B cell (primary cell): Measurements from ENCODE around the gene COL8A2. TPM values are rescaled to one million over a fixed set of nuclear protein-coding genes. Genes with fewer than 3 reads are reported as not detected.
A peak's percentile ranks its signal among the peaks of the same experiment; 100 is the strongest.

Experiments used
- ATAC-seq: fragments of 200-7000 bp; cut with Tn5 transposase; one replicate; pipeline ENCODE4 v1.10.0; 2021; ENCODE audit warnings: low read depth, mild to moderate bottlenecking, moderate number of reproducible peaks, moderate library complexity
- CTCF ChIA-PET: fragments of 350-600 bp; sonication (Branson Sonifier 250); formaldehyde crosslinking; loops from one replicate; lab custom pipeline; 2021; ENCODE audit warnings: antibody characterized with exemption, inconsistent platforms; lab: Charles Lee
- POLR2A ChIA-PET: fragments of 350-600 bp; sonication (Branson Sonifier 250); formaldehyde crosslinking; loops from one replicate; lab custom pipeline; 2021; ENCODE audit warnings: antibody characterized with exemption; lab: Charles Lee
- DNase-seq: peaks from one replicate; pipeline ENCODE4 v3.0.0; 2013
- H2AFZ ChIP-seq: 2 replicates; pipeline ENCODE4 v1.6.1; 2012; ENCODE audit warnings: mild to moderate bottlenecking, low read depth, low read length; ENCODE audit not compliant: insufficient read depth, poor library complexity, severe bottlenecking
- H3K27ac ChIP-seq, 2 donors: 1 replicate in 1 of 2; 2 replicates in 1 of 2; pipeline ENCODE4 v1.5.1; 2012 to 2013; ENCODE audit warnings: low read length in 2 of 2, mild to moderate bottlenecking in 2 of 2, moderate library complexity in 1 of 2
- H3K27me3 ChIP-seq, 4 experiments: fragments of 200-600 bp in 1 of 4; sonication (generic) in 1 of 4; replicated peaks in 1 of 4; 1 replicate in 2 of 4; 2 replicates in 2 of 4; pipeline versions ENCODE4 v1.6.1 to v1.7.0; 2013 to 2016; ENCODE audit warnings: low read length in 3 of 4, mild to moderate bottlenecking in 2 of 4, mixed read lengths in 1 of 4, moderate library complexity in 1 of 4; ENCODE audit not compliant: insufficient read depth in 4 of 4, control insufficient read depth in 3 of 4; ENCODE audit errors: control extremely low read depth in 1 of 4
- H3K36me3 ChIP-seq, 2 experiments: replicated peaks in 1 of 2; 1 replicate in 1 of 2; 2 replicates in 1 of 2; pipeline versions ENCODE4 v1.6.1 to v1.7.1; 2013; ENCODE audit warnings: low read length in 1 of 2; ENCODE audit not compliant: insufficient read depth in 2 of 2, control insufficient read depth in 1 of 2; ENCODE audit errors: control extremely low read depth in 1 of 2, extremely low read depth in 1 of 2
- H3K4me1 ChIP-seq, 2 donors: fragments of 200-600 bp in 1 of 2; sonication (generic) in 1 of 2; 1 replicate in 1 of 2; 2 replicates in 1 of 2; pipeline versions ENCODE4 v1.5.1 to v1.6.1; 2013 to 2017; ENCODE audit warnings: low read length in 2 of 2; ENCODE audit not compliant: control insufficient read depth in 2 of 2, insufficient read depth in 2 of 2
- H3K4me2 ChIP-seq: replicated peaks from 2 replicates; pipeline ENCODE3; 2012; ENCODE audit warnings: mild to moderate bottlenecking, low read depth, low read length; ENCODE audit not compliant: poor library complexity, severe bottlenecking
- H3K4me3 ChIP-seq, 5 experiments: fragments of 200-600 bp in 1 of 5; sonication (generic) in 1 of 5; 1 replicate in 3 of 5; 2 replicates in 2 of 5; pipeline versions ENCODE4 v1.5.1 to v1.7.0; 2011 to 2016; ENCODE audit warnings: low read length in 4 of 5, mild to moderate bottlenecking in 4 of 5, low read depth in 2 of 5, control low read depth in 1 of 5, moderate library complexity in 1 of 5; ENCODE audit not compliant: insufficient read depth in 1 of 5; ENCODE audit errors: control extremely low read depth in 1 of 5, extremely low read depth in 1 of 5
- H3K79me2 ChIP-seq: fragments of 200-600 bp; sonication (generic); one replicate; pipeline ENCODE4 v1.6.0; 2016; ENCODE audit warnings: low read length; ENCODE audit not compliant: control insufficient read depth, insufficient read depth
- H3K9ac ChIP-seq: fragments of 200-600 bp; sonication (generic); 2 replicates; pipeline ENCODE4 v1.6.1; 2017; ENCODE audit warnings: mild to moderate bottlenecking, low read length, moderate library complexity
- H3K9me3 ChIP-seq, 3 donors: one replicate each; pipeline versions ENCODE4 v1.6.1 to v1.7.1; 2013; ENCODE audit warnings: low read length in 2 of 3; ENCODE audit not compliant: control insufficient read depth in 2 of 3, insufficient read depth in 1 of 3; ENCODE audit errors: control extremely low read depth in 1 of 3
- H4K20me1 ChIP-seq: 2 replicates; pipeline ENCODE4 v1.6.0; 2012; ENCODE audit warnings: mild to moderate bottlenecking, low read length; ENCODE audit not compliant: insufficient read depth, control insufficient read depth, poor library complexity, severe bottlenecking
- H3K27ac Mint-ChIP-seq: one replicate; pipeline ENCODE4 v1.8.0; 2021; ENCODE audit warnings: mixed read lengths
- H3K27me3 Mint-ChIP-seq: one replicate; pipeline ENCODE4 v1.8.0; 2021; ENCODE audit warnings: mixed read lengths
- H3K4me1 Mint-ChIP-seq: one replicate; pipeline ENCODE4 v1.8.0; 2021; ENCODE audit warnings: mixed read lengths
- H3K4me3 Mint-ChIP-seq: one replicate; pipeline ENCODE4 v1.8.0; 2021; ENCODE audit warnings: mixed read lengths
- H3K9me3 Mint-ChIP-seq: one replicate; pipeline ENCODE4 v1.8.0; 2022; ENCODE audit warnings: mixed read lengths; ENCODE audit not compliant: insufficient read depth
- CTCF ChIP-seq: fragments of 200-600 bp; IDR thresholded peaks from one replicate; pipeline ENCODE4 v1.8.0; 2022; ENCODE audit warnings: antibody characterized with exemption, mild to moderate bottlenecking
- EZH2 ChIP-seq: IDR thresholded peaks from 2 replicates; pipeline ENCODE4 v1.6.1; 2012; ENCODE audit warnings: borderline replicate concordance, low read depth, mild to moderate bottlenecking, moderate library complexity, low read length; ENCODE audit not compliant: insufficient read depth, poor library complexity, severe bottlenecking
- WGBS: methylation state at CpG from one replicate; pipeline ENCODE4 v1.1.5; 2013; ENCODE audit warnings: missing lambda C conversion rate; ENCODE audit not compliant: insufficient coverage; 5-methylcytosine and 5-hydroxymethylcytosine counted together
- intact Hi-C: fragments of 100-400 bp; cut with micrococcal nuclease; formaldehyde crosslinking; loops from one replicate; pipeline ENCODE4 v1.10.0; 2022
- polyA plus RNA-seq: library from polyadenylated mRNA; depleted of rRNA; stranded (reverse); fragments of >200 nt; gene quantifications from 2 replicates; pipeline ENCODE4 v1.2.3, GENCODE V29; 2012
- total RNA-seq, 2 donors: library from RNA; stranded (reverse); fragments of 120-200 nt in 1 of 2; gene quantifications; 1 replicate in 1 of 2; 2 replicates in 1 of 2; pipeline versions ENCODE4 v1.2.3 to v1.2.4, GENCODE V29; 2013 to 2022

COL8A2 gene
- total and polyA plus RNA-seq, 2 donors (not counting 1 experiment from before 2014, with no cell fraction given), result 0.17 TPM; not detected in 1

- no peak overlapping the region for H3K4me3 Mint-ChIP-seq
- intact Hi-C loops, result loop anchor here (2.0 kb wide), 1 partner anchor 319 kb away; no protein-coding TSS in a partner anchor
- POLR2A ChIA-PET, result no interaction called here
- no peaks in the 10 kb centered on the region for H4K20me1 ChIP-seq
- H3K27ac Mint-ChIP-seq, result no peak overlapping the region
- H3K4me1 ChIP-seq, result peaks cover 0 to 7% of the 10 kb centered on the region in 2 donors
- 100% methylated on average over 4 of the region's 5 CpGs for WGBS
- no peak overlapping the region for H3K9ac ChIP-seq
- no peak for ATAC-seq
- DNase-seq, result no peak
- H3K4me1 Mint-ChIP-seq, result peaks cover 2% of the 10 kb centered on the region
- H3K27me3 Mint-ChIP-seq, result no peaks in the 10 kb centered on the region
- H3K27ac ChIP-seq, result no peak overlapping the region
- H3K27me3 ChIP-seq, result no peaks in the 10 kb centered on the region
- TF ChIP-seq CTCF (no peak), EZH2 (no peak)
- no peaks in the 10 kb centered on the region for H3K9me3 Mint-ChIP-seq
- H3K4me3 ChIP-seq, result no peak overlapping the region
- no peaks in the 10 kb centered on the region for H3K9me3 ChIP-seq
- no peak overlapping the region for H3K4me2 ChIP-seq
- CTCF ChIA-PET, result interaction anchor here (0.8 to 7.4 kb wide), 6 partner anchors 32 to 185 kb away, joined by 3 to 58 read pairs (median 10); no protein-coding TSS in a partner anchor
- H2AFZ ChIP-seq, result no peak overlapping the region
- peaks cover 0 to 3% of the 10 kb centered on the region in 2 experiments for H3K36me3 ChIP-seq
- no peaks in the 10 kb centered on the region for H3K79me2 ChIP-seq
These were observed 23.5 kb downstream of the COL8A2 start for GRCh38 chr1:36101546-36101945.

- no peaks in the 10 kb centered on the region for H3K27me3 ChIP-seq
- no peak overlapping the region for H3K27ac ChIP-seq
- no peak overlapping the region for H3K9ac ChIP-seq
- H4K20me1 ChIP-seq, result no peaks in the 10 kb centered on the region
- no peak overlapping the region for H3K4me2 ChIP-seq
- POLR2A ChIA-PET, result no interaction called here
- 84% methylated on average over 6 of the region's 6 CpGs for WGBS
- DNase-seq, result no peak
- H3K9me3 Mint-ChIP-seq, result no peaks in the 10 kb centered on the region
- CTCF ChIA-PET, result interaction anchor here (0.6 to 7.4 kb wide), 14 partner anchors 10 to 319 kb away, joined by 3 to 58 read pairs (median 4); partner anchors contain the start of gene TRAPPC3
- H3K27me3 Mint-ChIP-seq, result no peaks in the 10 kb centered on the region
- H3K4me3 ChIP-seq, result no peak overlapping the region
- H3K36me3 ChIP-seq, result peaks cover 0 to 12% of the 10 kb centered on the region in 2 experiments
- H3K79me2 ChIP-seq, result no peaks in the 10 kb centered on the region
- no peak for ATAC-seq
- TF ChIP-seq EZH2 (no peak), CTCF (no peak)
- H3K27ac Mint-ChIP-seq, result no peak overlapping the region
- peaks cover 0 to 7% of the 10 kb centered on the region in 2 donors for H3K4me1 ChIP-seq
- H3K4me3 Mint-ChIP-seq, result no peak overlapping the region
- no peaks in the 10 kb centered on the region for H3K9me3 ChIP-seq
- peak overlapping the region; percentile 36 for H2AFZ ChIP-seq
- peaks cover 2% of the 10 kb centered on the region for H3K4me1 Mint-ChIP-seq
- intact Hi-C loops, result loop anchor here (2.0 kb wide), 1 partner anchor 320 kb away; no protein-coding TSS in a partner anchor
These were observed 24.6 kb downstream of the COL8A2 start for GRCh38 chr1:36100376-36100775.
